ENCODE measurements around the gene ACACA. TPM values are rescaled to one million over a fixed set of nuclear protein-coding genes. Genes with fewer than 3 reads are reported as not detected.

Gene ACACA
- total and polyA plus RNA-seq, 2 donors (not counting 1 experiment from before 2014, with no cell fraction given) = 45.2 to 123 TPM

GRCh38 chr17:37386462-37386861 is 20.2 kb downstream of the ACACA start:
- no peak for TF ChIP-seq CTCF (conservative IDR thresholded peaks at IDR 0.05 in 1 of 2, IDR thresholded peaks at IDR 0.05 in 1 of 2; ENCODE audit: low read depth in 1 of 2, low read length in 2 of 2)
- TF ChIP-seq EZH2 (IDR thresholded peaks at IDR 0.05; ENCODE audit: low read length, missing control alignments) = no peak
- Histone ChIP-seq H3K9ac (ENCODE audit: insufficient read depth, low read length) (no peak overlapping the region), H3K4me3 (replicated peaks in 1 of 4; ENCODE audit: control extremely low read depth in 1 of 4, insufficient read depth in 1 of 4, low read depth in 3 of 4, low read length in 4 of 4) (no peak overlapping the region), H3K4me1 (ENCODE audit: control insufficient read depth, extremely low read depth, insufficient read depth, low read length) (peaks cover 2% of the 10 kb centered on the region), H3K9me3 (ENCODE audit: control insufficient read depth, insufficient read depth, low read depth, low read length) (no peaks in the 10 kb centered on the region), H3K4me2 (ENCODE audit: extremely low read depth, insufficient read depth, low read length) (no peak overlapping the region), H3K27ac (ENCODE audit: insufficient read depth, low read length) (no peak overlapping the region), H4K20me1 (ENCODE audit: control insufficient read depth, extremely low read depth, insufficient read depth, low read length) (no peaks in the 10 kb centered on the region), H3K27me3 (ENCODE audit: control insufficient read depth, insufficient read depth, low read length) (no peaks in the 10 kb centered on the region), H3K36me3 (ENCODE audit: control insufficient read depth, insufficient read depth, low read length) (no peaks in the 10 kb centered on the region), H2AFZ (ENCODE audit: low read length) (no peak overlapping the region), H3K79me2 (ENCODE audit: control insufficient read depth, insufficient read depth, low read length) (no peaks in the 10 kb centered on the region)
- no peak for DNase-seq (ENCODE audit: low read depth in 2 of 2)

GRCh38 chr17:37385474-37385990 is 21.1 kb downstream of the ACACA start:
- Histone ChIP-seq H3K79me2 (ENCODE audit: control insufficient read depth, insufficient read depth, low read length) (no peaks in the 10 kb centered on the region), H3K9ac (ENCODE audit: insufficient read depth, low read length) (no peak overlapping the region), H3K9me3 (ENCODE audit: control insufficient read depth, insufficient read depth, low read depth, low read length) (no peaks in the 10 kb centered on the region), H3K27ac (ENCODE audit: insufficient read depth, low read length) (no peak overlapping the region), H3K36me3 (ENCODE audit: control insufficient read depth, insufficient read depth, low read length) (no peaks in the 10 kb centered on the region), H4K20me1 (ENCODE audit: control insufficient read depth, extremely low read depth, insufficient read depth, low read length) (no peaks in the 10 kb centered on the region), H3K4me3 (replicated peaks in 1 of 4; ENCODE audit: control extremely low read depth in 1 of 4, insufficient read depth in 1 of 4, low read depth in 3 of 4, low read length in 4 of 4) (no peak overlapping the region), H3K27me3 (ENCODE audit: control insufficient read depth, insufficient read depth, low read length) (no peaks in the 10 kb centered on the region), H3K4me1 (ENCODE audit: control insufficient read depth, extremely low read depth, insufficient read depth, low read length) (no peaks in the 10 kb centered on the region), H3K4me2 (ENCODE audit: extremely low read depth, insufficient read depth, low read length) (no peak overlapping the region), H2AFZ (ENCODE audit: low read length) (no peak overlapping the region)
- no peak for DNase-seq (ENCODE audit: low read depth in 2 of 2)
- TF ChIP-seq EZH2 (IDR thresholded peaks at IDR 0.05; ENCODE audit: low read length, missing control alignments) (no peak), CTCF (conservative IDR thresholded peaks at IDR 0.05 in 1 of 2, IDR thresholded peaks at IDR 0.05 in 1 of 2; ENCODE audit: low read depth in 1 of 2, low read length in 2 of 2) (no peak)

- Histone ChIP-seq H3K27ac (ENCODE audit: insufficient read depth, low read length) (no peak overlapping the region), H3K79me2 (ENCODE audit: control insufficient read depth, insufficient read depth, low read length) (no peaks in the 10 kb centered on the region), H3K36me3 (ENCODE audit: control insufficient read depth, insufficient read depth, low read length) (no peaks in the 10 kb centered on the region), H3K9ac (ENCODE audit: insufficient read depth, low read length) (no peak overlapping the region), H3K4me3 (replicated peaks in 1 of 4; ENCODE audit: control extremely low read depth in 1 of 4, insufficient read depth in 1 of 4, low read depth in 3 of 4, low read length in 4 of 4) (no peak overlapping the region), H4K20me1 (ENCODE audit: control insufficient read depth, extremely low read depth, insufficient read depth, low read length) (no peaks in the 10 kb centered on the region), H3K9me3 (ENCODE audit: control insufficient read depth, insufficient read depth, low read depth, low read length) (no peaks in the 10 kb centered on the region), H3K4me2 (ENCODE audit: extremely low read depth, insufficient read depth, low read length) (no peak overlapping the region), H3K4me1 (ENCODE audit: control insufficient read depth, extremely low read depth, insufficient read depth, low read length) (no peaks in the 10 kb centered on the region), H3K27me3 (ENCODE audit: control insufficient read depth, insufficient read depth, low read length) (no peaks in the 10 kb centered on the region), H2AFZ (ENCODE audit: low read length) (no peak overlapping the region)
- no peak for TF ChIP-seq EZH2 (IDR thresholded peaks at IDR 0.05; ENCODE audit: low read length, missing control alignments)
- TF ChIP-seq CTCF (conservative IDR thresholded peaks at IDR 0.05 in 1 of 2, IDR thresholded peaks at IDR 0.05 in 1 of 2; ENCODE audit: low read depth in 1 of 2, low read length in 2 of 2) = no peak
- DNase-seq (ENCODE audit: low read depth in 2 of 2) = peak in 1 of 2 donors; percentile 11
Observed at GRCh38 chr17:37384560-37385149, 22.0 kb downstream of the ACACA start.

Data from fibroblast of lung (primary cell).